Measurements from ENCODE around the gene ZNF566.

ZNF566 gene

DNA sequence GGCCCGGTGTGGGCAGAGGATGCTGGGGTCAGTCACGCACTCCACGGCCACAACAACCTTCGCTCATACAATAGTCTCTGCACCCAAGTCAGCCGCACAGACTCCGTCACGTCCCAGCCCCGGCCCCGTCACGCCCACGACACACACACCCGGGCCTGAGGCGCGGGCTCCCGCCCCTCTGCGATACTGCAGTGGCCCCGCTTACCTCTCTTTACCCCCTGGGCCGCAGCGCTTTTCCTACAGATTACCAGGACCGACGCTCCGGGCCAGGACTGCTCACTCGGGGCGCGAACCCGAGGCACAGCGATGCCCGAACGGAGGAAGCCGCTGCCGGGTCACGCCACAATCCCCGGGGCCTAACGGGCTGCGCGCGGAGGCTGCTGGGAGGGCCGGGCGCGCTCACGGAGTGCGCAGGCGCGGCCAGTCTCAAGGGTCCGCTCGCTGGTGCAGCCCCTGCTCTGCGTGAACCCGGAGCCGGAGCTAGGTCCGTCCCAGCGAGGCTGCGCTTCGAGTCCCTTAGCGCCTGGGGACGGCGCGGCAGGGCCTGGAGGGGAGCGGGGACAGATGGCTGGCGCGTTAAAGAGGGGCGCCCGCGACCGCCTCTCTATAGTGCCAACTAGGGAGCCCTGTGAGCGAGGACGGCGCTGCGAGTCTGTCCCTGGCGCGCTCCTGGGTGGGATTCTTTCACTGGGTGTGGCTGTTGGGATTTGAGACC lies 70.9 kb downstream of the ZNF566 start, which contains the start of gene ZFP82:
Gene ZFP82 (minus strand): TSS at position 358 of the 715 bp plus-strand sequence. CDS start 8,855 bp downstream, outside the sequence.
- H3K4me3 ChIP-seq (ENCODE audit: low read depth, low read length), result peak within 1 kb of the TSS; percentile 72
- TF ChIP-seq, protein P1, sequence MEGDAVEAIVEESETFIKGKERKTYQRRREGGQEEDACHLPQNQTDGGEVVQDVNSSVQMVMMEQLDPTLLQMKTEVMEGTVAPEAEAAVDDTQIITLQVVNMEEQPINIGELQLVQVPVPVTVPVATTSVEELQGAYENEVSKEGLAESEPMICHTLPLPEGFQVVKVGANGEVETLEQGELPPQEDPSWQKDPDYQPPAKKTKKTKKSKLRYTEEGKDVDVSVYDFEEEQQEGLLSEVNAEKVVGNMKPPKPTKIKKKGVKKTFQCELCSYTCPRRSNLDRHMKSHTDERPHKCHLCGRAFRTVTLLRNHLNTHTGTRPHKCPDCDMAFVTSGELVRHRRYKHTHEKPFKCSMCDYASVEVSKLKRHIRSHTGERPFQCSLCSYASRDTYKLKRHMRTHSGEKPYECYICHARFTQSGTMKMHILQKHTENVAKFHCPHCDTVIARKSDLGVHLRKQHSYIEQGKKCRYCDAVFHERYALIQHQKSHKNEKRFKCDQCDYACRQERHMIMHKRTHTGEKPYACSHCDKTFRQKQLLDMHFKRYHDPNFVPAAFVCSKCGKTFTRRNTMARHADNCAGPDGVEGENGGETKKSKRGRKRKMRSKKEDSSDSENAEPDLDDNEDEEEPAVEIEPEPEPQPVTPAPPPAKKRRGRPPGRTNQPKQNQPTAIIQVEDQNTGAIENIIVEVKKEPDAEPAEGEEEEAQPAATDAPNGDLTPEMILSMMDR (IDR thresholded peaks at IDR 0.05; ENCODE audit: low read depth, low read length), result no peak

DNA sequence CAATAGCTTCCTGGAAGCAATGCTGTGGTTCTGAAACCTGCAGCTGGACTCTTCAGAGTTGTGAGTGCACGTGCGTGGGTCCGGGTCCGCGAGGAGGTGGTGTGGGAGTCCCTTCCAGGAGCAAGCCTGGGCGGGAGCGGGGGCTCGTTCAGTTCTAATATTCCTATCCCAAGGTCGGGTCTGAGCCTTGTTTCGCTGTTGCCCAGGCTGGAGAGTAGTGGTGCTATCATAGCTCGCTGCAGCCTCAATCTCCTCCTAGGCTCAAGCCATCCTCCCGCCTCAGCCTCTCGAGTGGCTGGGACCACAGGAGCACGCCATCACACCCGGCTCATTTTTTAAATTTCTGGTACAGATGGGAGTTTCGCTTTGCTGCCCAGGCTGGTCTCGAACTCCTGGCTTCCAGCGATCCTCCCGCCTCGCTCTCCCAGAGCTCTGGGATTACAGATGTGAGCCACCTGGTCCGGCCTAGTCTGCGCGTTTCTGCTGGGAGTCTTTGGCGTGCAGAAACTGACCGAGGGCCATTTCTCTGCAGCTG lies 71.5 kb downstream of the ZNF566 start:
- TF ChIP-seq, protein P1 (IDR thresholded peaks at IDR 0.05; ENCODE audit: low read depth, low read length), result no peak
- peak overlapping the region; percentile 72 for H3K4me3 ChIP-seq (ENCODE audit: low read depth, low read length)

DNA sequence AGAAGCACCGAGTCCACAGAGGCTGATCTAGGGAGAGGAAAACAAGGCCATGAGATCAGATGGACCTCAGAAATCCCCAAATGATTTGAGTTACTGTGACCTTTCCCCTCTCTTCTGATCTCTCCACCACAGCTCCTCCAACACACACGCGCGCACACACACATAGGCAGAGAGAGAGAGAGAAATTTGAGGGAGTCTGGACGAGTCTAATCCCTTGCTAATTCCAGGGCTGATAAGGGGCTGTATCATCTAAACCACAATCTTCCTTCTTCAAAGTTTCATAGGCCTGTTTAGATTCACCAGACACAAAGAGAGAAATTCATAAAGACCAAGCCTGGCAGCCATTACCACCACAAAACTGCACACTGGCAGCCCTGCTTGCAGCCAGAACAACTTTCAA lies 79.5 kb downstream of the ZNF566 start:
- TF ChIP-seq, protein P1 (IDR thresholded peaks at IDR 0.05; ENCODE audit: low read depth, low read length), result no peak

DNA sequence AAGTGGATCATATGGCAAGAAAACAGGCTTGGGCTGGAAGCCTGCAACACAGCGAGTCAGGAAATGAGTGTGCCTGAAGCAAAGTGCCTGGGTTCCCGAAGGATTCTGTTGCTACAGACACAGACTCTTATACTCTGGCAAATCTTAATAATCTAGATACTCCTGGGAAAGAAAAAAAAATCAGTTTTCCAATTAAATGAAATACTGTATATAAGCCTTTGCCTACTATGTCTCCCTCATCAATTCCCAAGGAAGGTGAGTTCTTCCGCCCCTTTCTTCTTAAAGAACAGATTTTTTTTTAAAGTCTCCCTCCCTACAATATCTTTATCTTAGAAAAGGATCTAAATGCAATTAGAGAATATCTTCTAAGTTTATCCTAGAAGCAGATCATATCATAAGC lies 81.3 kb downstream of the ZNF566 start:
- no peak overlapping the region for H3K4me3 ChIP-seq (ENCODE audit: low read depth, low read length)
- TF ChIP-seq, protein P1 (IDR thresholded peaks at IDR 0.05; ENCODE audit: low read depth, low read length), result no peak

More for the DNA sequence above, 79.5 kb downstream of the ZNF566 start:
- H3K4me3 ChIP-seq (ENCODE audit: low read depth, low read length), result no peak overlapping the region

DNA sequence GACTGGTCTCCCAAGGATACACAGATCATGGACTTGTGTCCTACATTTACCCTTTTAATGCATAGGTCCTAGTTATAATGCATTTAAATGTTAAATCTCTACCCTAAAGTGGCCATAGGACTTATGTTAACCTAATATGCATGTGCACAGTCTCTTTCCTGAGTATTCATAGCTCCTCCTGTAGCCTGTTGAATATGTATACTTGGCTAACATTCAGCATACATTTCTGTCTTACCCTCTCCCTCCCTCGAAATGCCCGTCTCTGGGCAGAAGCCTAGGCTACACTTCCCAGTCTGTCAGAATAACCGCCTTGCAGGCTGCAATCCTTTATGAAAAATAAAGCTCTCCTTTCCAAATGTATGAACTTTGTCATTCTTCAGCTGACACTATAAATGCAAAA lies 84.9 kb downstream of the ZNF566 start:
- TF ChIP-seq, protein P1 (IDR thresholded peaks at IDR 0.05; ENCODE audit: low read depth, low read length), result no peak
- H3K4me3 ChIP-seq (ENCODE audit: low read depth, low read length), result no peak overlapping the region

DNA sequence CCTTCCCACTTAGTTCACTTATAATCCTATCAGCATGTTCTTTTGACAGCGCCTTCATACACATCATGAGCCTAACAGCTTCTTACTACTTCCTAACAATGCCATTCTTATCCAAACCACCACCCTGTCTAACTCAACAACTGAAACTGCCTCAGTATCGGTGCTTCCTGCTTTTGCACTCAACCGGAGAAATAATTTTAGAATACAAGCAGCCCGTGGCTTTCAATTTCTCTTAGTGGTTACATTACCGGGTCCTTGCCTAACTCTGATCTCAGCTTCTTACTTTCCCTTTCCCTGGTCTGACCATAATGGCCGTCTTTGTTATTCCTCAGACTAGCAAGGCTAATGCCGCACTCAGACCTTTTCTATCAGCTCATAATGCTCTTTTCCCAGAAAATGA lies 87.9 kb downstream of the ZNF566 start:
- H3K4me3 ChIP-seq (ENCODE audit: low read depth, low read length), result no peak overlapping the region
- TF ChIP-seq, protein P1 (IDR thresholded peaks at IDR 0.05; ENCODE audit: low read depth, low read length), result no peak

DNA sequence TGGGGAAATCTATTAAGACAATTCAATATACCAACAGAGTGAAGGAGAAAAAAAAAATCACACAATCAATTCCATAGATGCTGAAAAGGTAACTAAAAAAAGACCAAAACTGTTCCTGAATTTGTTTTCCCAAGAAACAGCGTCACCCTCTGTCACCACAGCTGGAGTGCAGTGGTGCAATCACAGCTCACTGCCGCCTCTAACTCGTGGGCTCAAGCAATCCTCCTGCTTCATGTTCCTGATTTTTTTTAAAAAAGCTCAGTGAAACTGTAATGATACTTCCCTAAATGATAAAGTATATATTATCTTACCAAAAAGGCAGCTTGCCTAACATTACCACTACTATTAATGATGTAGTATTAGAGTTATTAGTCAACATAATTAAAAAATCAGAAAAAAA lies 90.8 kb downstream of the ZNF566 start:
- TF ChIP-seq, protein P1 (IDR thresholded peaks at IDR 0.05; ENCODE audit: low read depth, low read length), result no peak
- H3K4me3 ChIP-seq (ENCODE audit: low read depth, low read length), result no peak overlapping the region
